HL-60 (cell line): ENCODE measurements around the gene RFPL2.
"Not testable (repeated sequence)": the region's sequence is repeated elsewhere in the genome, so short reads cannot be mapped to it uniquely, and the experiment has no call there.

Experiments used
- DNase-seq, 2 experiments: peaks; one replicate each; pipeline ENCODE4 v3.0.0-alpha.2; 2010 to 2020; ENCODE audit warnings: low read depth in 1 of 2, low spot score in 1 of 2
- H3K27ac ChIP-seq: fragments of 250-450 bp; sonication (Bioruptor Pico); replicated peaks from 2 replicates; pipeline ENCODE4 v1.5.1; 2020; ENCODE audit warnings: mild to moderate bottlenecking, moderate library complexity
- H3K27me3 ChIP-seq: fragments of 250-450 bp; sonication (Bioruptor Pico); 2 replicates; pipeline ENCODE4 v1.5.1; 2021; ENCODE audit warnings: mild to moderate bottlenecking, moderate library complexity; ENCODE audit not compliant: insufficient read depth, poor library complexity, severe bottlenecking
- H3K4me3 ChIP-seq: replicated peaks from 2 replicates; pipeline ENCODE4 v1.5.1; 2011; ENCODE audit warnings: mild to moderate bottlenecking, control low read depth, low read length; ENCODE audit not compliant: insufficient read depth
- TF ChIP-seq, protein P1 (sequence below): IDR thresholded peaks from one replicate; pipeline ENCODE4 v1.5.1; 2011; ENCODE audit warnings: low read length, control low read depth, inconsistent platforms; ENCODE audit not compliant: insufficient read depth

The RFPL2 gene

GRCh38 chr22:32140688-32141087 is 64.2 kb downstream of the RFPL2 start:
- H3K4me3 ChIP-seq, H3K27me3 ChIP-seq, H3K27ac ChIP-seq: not testable (repeated sequence)
- DNase-seq: peak in 1 of 2 experiments; percentile 16
- TF ChIP-seq, protein P1, sequence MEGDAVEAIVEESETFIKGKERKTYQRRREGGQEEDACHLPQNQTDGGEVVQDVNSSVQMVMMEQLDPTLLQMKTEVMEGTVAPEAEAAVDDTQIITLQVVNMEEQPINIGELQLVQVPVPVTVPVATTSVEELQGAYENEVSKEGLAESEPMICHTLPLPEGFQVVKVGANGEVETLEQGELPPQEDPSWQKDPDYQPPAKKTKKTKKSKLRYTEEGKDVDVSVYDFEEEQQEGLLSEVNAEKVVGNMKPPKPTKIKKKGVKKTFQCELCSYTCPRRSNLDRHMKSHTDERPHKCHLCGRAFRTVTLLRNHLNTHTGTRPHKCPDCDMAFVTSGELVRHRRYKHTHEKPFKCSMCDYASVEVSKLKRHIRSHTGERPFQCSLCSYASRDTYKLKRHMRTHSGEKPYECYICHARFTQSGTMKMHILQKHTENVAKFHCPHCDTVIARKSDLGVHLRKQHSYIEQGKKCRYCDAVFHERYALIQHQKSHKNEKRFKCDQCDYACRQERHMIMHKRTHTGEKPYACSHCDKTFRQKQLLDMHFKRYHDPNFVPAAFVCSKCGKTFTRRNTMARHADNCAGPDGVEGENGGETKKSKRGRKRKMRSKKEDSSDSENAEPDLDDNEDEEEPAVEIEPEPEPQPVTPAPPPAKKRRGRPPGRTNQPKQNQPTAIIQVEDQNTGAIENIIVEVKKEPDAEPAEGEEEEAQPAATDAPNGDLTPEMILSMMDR: peak; percentile 9
